Loucy (cell line): ENCODE data around the gene ZBTB38.

Experiments used
- H2AFZ ChIP-seq: fragments of 200-600 bp; sonication (generic); 2 replicates; pipeline ENCODE4 v1.6.0; 2016; ENCODE audit warnings: antibody characterized with exemption, mild to moderate bottlenecking, low read length, moderate library complexity
- H3F3A ChIP-seq: fragments of 200-600 bp; 2 replicates; pipeline ENCODE4 v1.6.0; 2016; ENCODE audit warnings: antibody characterized with exemption, low read depth, mild to moderate bottlenecking
- H3K27me3 ChIP-seq: fragments of 200-600 bp; sonication (generic); 2 replicates; pipeline ENCODE4 v1.6.1; 2014; ENCODE audit warnings: low read length, mild to moderate bottlenecking; ENCODE audit not compliant: insufficient read depth, poor library complexity, severe bottlenecking
- H3K36me3 ChIP-seq: fragments of 200-600 bp; sonication (generic); 2 replicates; pipeline ENCODE4 v1.6.1; 2016; ENCODE audit warnings: low read length; ENCODE audit not compliant: insufficient read depth
- H3K4me1 ChIP-seq: fragments of 200-600 bp; sonication (generic); 2 replicates; pipeline ENCODE4 v1.5.1; 2014; ENCODE audit warnings: low read length, mild to moderate bottlenecking; ENCODE audit not compliant: insufficient read depth, poor library complexity, severe bottlenecking
- H3K4me2 ChIP-seq: fragments of 200-600 bp; sonication (generic); 2 replicates; pipeline ENCODE4 v1.6.0; 2014; ENCODE audit warnings: antibody characterized with exemption, low read length, low read depth, mild to moderate bottlenecking; ENCODE audit not compliant: poor library complexity, severe bottlenecking
- H3K4me3 ChIP-seq: fragments of 200-600 bp; sonication (generic); 2 replicates; pipeline ENCODE4 v1.5.1; 2014; ENCODE audit warnings: low read length, mild to moderate bottlenecking, mixed read lengths; ENCODE audit not compliant: poor library complexity, severe bottlenecking
- H3K79me2 ChIP-seq: fragments of 200-600 bp; sonication (generic); 2 replicates; pipeline ENCODE4 v1.6.1; 2014; ENCODE audit warnings: low read length; ENCODE audit not compliant: insufficient read depth
- H3K9ac ChIP-seq: fragments of 200-600 bp; sonication (generic); 2 replicates; pipeline ENCODE4 v1.6.0; 2014; ENCODE audit warnings: mild to moderate bottlenecking, low read depth, low read length, moderate library complexity; ENCODE audit not compliant: poor library complexity, severe bottlenecking
- H3K9me2 ChIP-seq: fragments of 200-600 bp; sonication (generic); replicated peaks from 2 replicates; pipeline ENCODE4 v1.6.1; 2016; ENCODE audit warnings: low read depth, low read length, mixed read lengths
- H3K9me3 ChIP-seq: fragments of 200-600 bp; sonication (generic); 2 replicates; pipeline ENCODE4 v1.6.1; 2014; ENCODE audit warnings: mild to moderate bottlenecking, antibody characterized with exemption, low read length, low read depth; ENCODE audit not compliant: insufficient read depth
- H4K20me1 ChIP-seq: fragments of 200-600 bp; sonication (generic); 2 replicates; pipeline ENCODE4 v1.6.0; 2014; ENCODE audit warnings: antibody characterized with exemption, low read length, mild to moderate bottlenecking; ENCODE audit not compliant: insufficient read depth, poor library complexity, severe bottlenecking
- CTCF ChIP-seq: fragments of 200-600 bp; sonication (generic); conservative IDR thresholded peaks from 2 replicates; pipeline ENCODE4 v1.5.1; 2014; ENCODE audit warnings: mild to moderate bottlenecking, antibody characterized with exemption, low read length
- EZH2phosphoT487 ChIP-seq: fragments of 200-600 bp; IDR thresholded peaks from 2 replicates; pipeline ENCODE4 v1.6.1; 2018; ENCODE audit warnings: antibody characterized with exemption, mild to moderate bottlenecking, moderate library complexity, borderline replicate concordance

The ZBTB38 gene

GRCh38 chr3:141391298-141391990 lies 23.1 kb downstream of the ZBTB38 start:
- H3K9me2 ChIP-seq = no peaks in the 10 kb centered on the region
- H3K4me2 ChIP-seq = no peak overlapping the region
- TF ChIP-seq CTCF (no peak), EZH2phosphoT487 (no peak)

GRCh38 chr3:141391991-141392316 lies 23.6 kb downstream of the ZBTB38 start:
- no peak overlapping the region for H3K4me3 ChIP-seq
- no peaks in the 10 kb centered on the region for H3F3A ChIP-seq
- no peaks in the 10 kb centered on the region for H3K27me3 ChIP-seq
- no peak overlapping the region for H3K9ac ChIP-seq
- no peaks in the 10 kb centered on the region for H3K79me2 ChIP-seq
- no peak overlapping the region for H2AFZ ChIP-seq
- H3K4me1 ChIP-seq = no peaks in the 10 kb centered on the region
- TF ChIP-seq EZH2phosphoT487 (no peak), CTCF (no peak)
- no peaks in the 10 kb centered on the region for H4K20me1 ChIP-seq
- no peaks in the 10 kb centered on the region for H3K9me2 ChIP-seq
- H3K4me2 ChIP-seq = no peak overlapping the region
- no peaks in the 10 kb centered on the region for H3K36me3 ChIP-seq
- no peaks in the 10 kb centered on the region for H3K9me3 ChIP-seq

More at GRCh38 chr3:141391298-141391990, 23.1 kb downstream of the ZBTB38 start:
- no peaks in the 10 kb centered on the region for H3K36me3 ChIP-seq
- no peaks in the 10 kb centered on the region for H3F3A ChIP-seq
- H4K20me1 ChIP-seq = no peaks in the 10 kb centered on the region
- no peak overlapping the region for H3K4me3 ChIP-seq
- no peaks in the 10 kb centered on the region for H3K4me1 ChIP-seq
- H3K9ac ChIP-seq = no peak overlapping the region
- H3K27me3 ChIP-seq = no peaks in the 10 kb centered on the region
- no peaks in the 10 kb centered on the region for H3K79me2 ChIP-seq
- H2AFZ ChIP-seq = no peak overlapping the region
- H3K9me3 ChIP-seq = no peaks in the 10 kb centered on the region

GRCh38 chr3:141392416-141392815 lies 24.1 kb downstream of the ZBTB38 start:
- Histone ChIP-seq H3F3A (no peaks in the 10 kb centered on the region), H3K9me2 (no peaks in the 10 kb centered on the region), H4K20me1 (no peaks in the 10 kb centered on the region), H2AFZ (no peak overlapping the region), H3K4me2 (no peak overlapping the region), H3K36me3 (no peaks in the 10 kb centered on the region), H3K9me3 (no peaks in the 10 kb centered on the region; the same call in 1 of the 2 replicates), H3K27me3 (no peaks in the 10 kb centered on the region), H3K4me3 (no peak overlapping the region), H3K9ac (no peak overlapping the region), H3K79me2 (no peaks in the 10 kb centered on the region), H3K4me1 (no peaks in the 10 kb centered on the region)
- no peak for TF ChIP-seq EZH2phosphoT487
- no peak for TF ChIP-seq CTCF
